GM12864 (cell line): ENCODE data around the gene FZD4.

Experiments
- DNase-seq: peaks from one replicate; pipeline ENCODE4 v3.0.0-alpha.2; 2011; ENCODE audit warnings: low read depth
- H3K4me3 ChIP-seq: 2 replicates; pipeline ENCODE4 v1.5.1; 2011; ENCODE audit warnings: mild to moderate bottlenecking, low read depth, low read length, control low read depth
- TF ChIP-seq, protein P1 (sequence below): IDR thresholded peaks from 2 replicates; pipeline ENCODE4 v1.5.1; 2011; ENCODE audit warnings: low read depth, mild to moderate bottlenecking, moderate library complexity, low read length, control low read depth, inconsistent platforms; ENCODE audit errors: missing control alignments

Gene FZD4

GRCh38 chr11:86905252-86905651 is 49.9 kb downstream of the FZD4 start:
- TF ChIP-seq, protein P1, sequence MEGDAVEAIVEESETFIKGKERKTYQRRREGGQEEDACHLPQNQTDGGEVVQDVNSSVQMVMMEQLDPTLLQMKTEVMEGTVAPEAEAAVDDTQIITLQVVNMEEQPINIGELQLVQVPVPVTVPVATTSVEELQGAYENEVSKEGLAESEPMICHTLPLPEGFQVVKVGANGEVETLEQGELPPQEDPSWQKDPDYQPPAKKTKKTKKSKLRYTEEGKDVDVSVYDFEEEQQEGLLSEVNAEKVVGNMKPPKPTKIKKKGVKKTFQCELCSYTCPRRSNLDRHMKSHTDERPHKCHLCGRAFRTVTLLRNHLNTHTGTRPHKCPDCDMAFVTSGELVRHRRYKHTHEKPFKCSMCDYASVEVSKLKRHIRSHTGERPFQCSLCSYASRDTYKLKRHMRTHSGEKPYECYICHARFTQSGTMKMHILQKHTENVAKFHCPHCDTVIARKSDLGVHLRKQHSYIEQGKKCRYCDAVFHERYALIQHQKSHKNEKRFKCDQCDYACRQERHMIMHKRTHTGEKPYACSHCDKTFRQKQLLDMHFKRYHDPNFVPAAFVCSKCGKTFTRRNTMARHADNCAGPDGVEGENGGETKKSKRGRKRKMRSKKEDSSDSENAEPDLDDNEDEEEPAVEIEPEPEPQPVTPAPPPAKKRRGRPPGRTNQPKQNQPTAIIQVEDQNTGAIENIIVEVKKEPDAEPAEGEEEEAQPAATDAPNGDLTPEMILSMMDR: no peak
- H3K4me3 ChIP-seq: no peak overlapping the region
- no peak for DNase-seq

DNA sequence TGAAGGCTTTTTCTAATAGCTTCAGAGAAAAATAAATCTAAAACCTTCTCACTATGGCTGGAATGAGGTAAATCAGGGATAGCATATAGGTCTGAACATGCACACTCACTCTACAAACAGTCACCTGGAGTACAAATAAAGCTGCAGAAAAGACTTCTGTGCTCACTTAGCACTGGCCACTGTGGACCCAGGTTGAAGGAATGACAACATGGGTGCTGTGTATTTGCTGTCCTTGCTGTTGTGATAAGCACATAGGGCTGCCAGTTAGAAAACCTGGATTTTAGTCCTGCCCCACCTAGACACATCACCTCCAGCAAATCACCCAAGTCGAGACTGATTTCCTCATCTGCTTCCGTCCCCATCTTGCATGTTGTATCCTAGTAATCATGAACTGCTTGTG is 51.2 kb downstream of the FZD4 start:
- DNase-seq: no peak
- H3K4me3 ChIP-seq: no peak overlapping the region
- TF ChIP-seq, protein P1: no peak

- TF ChIP-seq, protein P1: no peak
These were observed 52.9 kb downstream of the FZD4 start for GRCh38 chr11:86902345-86902744.

GRCh38 chr11:86901599-86901998 is 53.6 kb downstream of the FZD4 start:
- H3K4me3 ChIP-seq: no peak overlapping the region
- DNase-seq: no peak

More at GRCh38 chr11:86902345-86902744, 52.9 kb downstream of the FZD4 start:
- H3K4me3 ChIP-seq: no peak overlapping the region
- no peak for DNase-seq

DNA sequence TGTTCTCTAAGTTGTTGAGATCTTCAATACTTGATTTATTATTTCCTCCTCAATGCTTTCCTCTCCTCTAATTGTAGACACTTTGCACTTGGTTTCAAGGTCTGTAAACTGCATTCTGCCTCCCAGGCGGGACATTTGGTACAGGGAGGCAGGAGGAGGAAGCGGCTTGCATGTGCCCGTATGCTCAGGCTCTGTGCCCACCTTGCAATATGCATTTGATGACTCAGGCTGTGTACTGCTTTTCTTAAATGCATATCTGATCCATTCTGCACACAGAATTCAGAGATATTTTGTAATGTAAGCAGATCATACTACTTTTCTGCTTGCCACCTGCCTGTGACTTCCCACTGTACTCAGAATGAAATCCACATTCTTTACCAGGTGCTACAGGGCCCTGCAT is 55.0 kb downstream of the FZD4 start:
- no peak for DNase-seq
- TF ChIP-seq, protein P1: no peak
- no peak overlapping the region for H3K4me3 ChIP-seq

More at GRCh38 chr11:86901599-86901998, 53.6 kb downstream of the FZD4 start:
- TF ChIP-seq, protein P1: no peak

DNA sequence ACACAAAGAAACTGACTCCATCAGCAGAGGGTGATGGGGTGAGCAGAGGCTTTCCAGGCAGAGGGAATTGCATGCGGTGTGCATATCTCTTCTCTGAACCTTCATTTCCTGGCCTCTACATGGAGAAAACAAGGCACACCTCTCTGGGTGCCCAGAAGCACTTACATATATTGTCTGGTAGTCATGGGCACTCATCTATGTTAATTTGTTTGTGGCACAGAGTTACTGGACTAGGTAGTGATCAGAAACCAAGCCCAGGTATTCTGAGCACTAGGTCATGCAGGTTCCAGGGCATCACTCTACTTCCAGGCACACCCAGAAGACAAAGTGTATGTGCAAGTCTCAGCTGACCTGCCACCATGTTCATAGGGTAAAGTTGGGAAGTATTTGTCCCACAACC is 56.5 kb downstream of the FZD4 start:
- no peak for DNase-seq
- TF ChIP-seq, protein P1: no peak
- H3K4me3 ChIP-seq: no peak overlapping the region

- H3K4me3 ChIP-seq: no peak overlapping the region
- TF ChIP-seq, protein P1: no peak
- no peak for DNase-seq
These were observed 58.8 kb downstream of the FZD4 start for GRCh38 chr11:86896441-86896841.
